Measurements from ENCODE around the gene ZNF423.

The ZNF423 gene

DNA sequence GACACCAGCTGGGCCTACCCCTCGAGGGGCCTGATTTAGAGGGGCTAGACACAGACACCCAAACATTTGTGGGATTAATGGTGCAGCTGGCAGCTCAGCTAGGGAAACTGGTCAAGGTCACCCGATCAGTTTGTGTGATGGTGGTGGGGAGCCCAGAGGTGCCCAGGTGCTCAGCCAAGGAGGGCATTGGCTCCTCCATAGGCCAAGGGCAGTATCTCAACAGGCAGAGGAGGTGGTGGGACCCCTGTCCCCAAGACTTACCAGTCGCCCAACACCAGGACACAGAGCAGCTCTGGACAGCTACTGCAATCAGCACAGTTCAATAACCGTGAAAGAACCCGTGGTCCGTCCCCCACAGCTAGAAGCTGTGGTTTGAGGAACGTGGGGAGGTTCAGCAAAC lies 361.4 kb downstream of the ZNF423 start:
- no peak for DNase-seq (ENCODE audit: low read depth in 2 of 2)

DNA sequence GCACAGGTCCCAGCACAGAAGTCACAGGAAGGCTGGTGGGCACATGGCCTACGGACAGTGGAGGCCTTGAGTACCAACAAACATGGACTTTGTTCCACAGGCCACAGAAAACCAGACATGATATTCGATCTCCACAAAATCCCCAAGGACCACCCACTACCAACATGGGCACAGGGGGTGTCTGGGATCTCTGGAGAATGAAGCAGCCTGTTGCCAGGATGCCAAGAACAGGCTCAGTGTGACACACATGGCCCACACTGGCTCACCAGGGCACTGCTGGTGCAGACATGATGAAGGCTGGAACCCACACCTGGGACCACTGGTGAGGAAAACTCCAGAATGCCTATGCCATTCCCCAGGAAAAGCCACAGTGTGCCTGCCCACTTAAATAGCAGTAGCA lies 362.1 kb downstream of the ZNF423 start:
- no peak for DNase-seq (ENCODE audit: low read depth in 2 of 2)

DNA sequence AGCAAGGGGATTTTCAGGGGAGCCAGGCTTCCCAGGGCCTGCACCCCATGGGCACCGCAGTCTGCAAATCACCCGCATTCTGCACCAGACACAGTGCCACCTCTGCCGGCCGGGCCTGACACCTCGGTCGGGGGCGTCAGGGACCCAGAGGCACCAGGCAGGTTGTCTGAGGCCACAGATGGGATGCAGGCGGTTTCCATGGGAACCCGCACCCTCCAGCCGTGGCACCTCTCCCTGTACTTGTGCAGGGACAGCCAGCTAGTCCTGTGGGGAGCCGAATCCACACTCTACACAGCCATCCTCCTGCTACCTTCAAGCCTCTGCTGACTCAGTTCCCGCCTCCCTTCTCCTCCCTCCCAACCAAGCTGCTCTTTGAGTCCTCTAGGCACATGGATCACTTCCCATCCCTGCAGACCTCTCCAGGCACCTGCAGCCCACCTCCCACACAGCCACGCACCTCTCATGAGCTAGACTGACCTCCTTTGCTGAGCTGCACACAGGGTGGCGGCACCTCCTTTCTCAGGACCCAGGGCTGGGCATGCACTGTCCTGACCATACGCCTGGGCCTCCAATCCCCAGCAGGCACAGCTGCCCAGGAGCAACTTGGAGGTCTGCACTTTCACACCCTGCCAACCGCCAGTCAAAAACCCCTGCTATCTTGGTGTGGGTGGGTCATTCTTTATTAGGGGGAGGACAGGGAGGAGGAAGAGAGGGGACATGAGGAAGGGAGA lies 362.9 kb downstream of the ZNF423 start:
- no peak for DNase-seq (ENCODE audit: low read depth in 2 of 2)

DNA sequence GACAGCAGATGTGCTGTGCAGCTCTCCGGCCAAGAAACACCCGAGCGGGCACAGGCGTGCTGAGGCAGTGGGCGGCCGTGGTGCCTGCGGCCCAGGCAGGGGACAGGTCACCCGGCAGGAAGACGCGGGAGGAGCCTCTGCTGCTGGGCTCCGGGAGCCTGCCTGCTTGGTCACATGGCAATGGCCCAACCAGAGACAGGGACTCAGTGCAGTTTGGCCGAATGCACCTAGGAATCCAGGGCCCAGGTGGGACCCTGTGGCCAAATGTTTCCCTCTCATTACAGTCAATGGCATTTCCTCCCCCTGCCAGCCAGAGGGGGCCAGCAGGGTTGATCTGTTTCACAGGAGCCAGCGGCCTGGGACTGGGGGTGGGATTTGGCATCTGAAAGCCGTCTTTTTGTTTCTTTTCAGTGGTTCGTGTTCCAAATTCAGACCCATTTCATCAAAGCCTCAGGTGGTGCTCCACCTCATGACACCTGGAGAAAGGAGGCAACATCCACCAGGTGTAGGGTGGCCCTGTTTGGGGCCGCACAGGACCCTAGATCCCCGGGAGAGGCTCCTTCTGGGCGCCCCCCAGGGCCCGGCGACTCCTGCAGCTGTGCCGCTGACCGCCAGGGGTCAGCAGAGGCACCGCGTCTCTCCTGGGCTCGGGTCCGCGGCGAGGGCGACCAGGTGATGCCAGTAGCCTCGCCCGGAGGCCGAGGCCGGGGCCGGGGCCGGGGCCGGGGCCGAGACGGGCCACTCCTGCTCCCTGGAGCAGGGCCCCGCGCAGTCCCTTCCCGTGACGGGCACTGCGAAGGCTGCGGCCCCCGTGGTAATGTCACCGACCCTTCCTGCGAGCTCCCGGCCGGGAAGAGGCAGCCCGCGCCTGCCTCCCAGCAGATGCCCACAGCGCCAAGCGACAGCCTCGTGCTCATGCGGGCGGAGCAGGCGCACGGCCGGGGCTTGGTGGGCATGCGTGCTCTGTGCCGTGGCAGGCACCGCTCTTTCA lies 363.8 kb downstream of the ZNF423 start:
- peak; percentile 21 to 28 for DNase-seq (ENCODE audit: low read depth in 2 of 2)

DNA sequence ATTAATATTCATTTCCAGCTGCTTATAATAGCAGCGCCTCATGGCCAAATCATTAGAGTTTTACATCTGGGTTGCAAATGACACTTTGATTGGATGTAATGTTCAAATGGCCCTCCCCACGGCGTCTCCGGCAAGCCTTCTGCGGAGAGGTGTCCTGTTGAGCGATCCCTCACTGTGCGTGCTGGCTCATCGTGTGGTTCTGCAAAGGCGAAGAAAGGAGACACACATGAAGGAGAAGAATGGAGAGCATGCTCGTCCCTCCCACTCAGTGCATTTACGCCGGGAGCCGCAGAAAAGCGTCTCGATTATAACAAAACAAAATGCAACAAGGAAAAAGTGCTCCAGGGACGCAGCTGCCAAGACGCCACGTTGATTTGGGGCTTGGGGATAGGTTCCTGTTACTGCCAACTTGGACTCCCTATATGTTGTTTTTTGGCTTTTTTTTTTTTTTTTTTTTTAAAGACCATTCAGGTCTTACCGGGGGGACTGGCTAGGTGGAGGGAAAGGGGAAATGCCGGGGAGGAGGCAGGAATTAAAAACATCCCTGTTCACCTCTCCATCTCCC lies 364.7 kb downstream of the ZNF423 start:
- no peak for DNase-seq (ENCODE audit: low read depth in 2 of 2)

- DNase-seq (ENCODE audit: low read depth in 2 of 2): no peak
These were observed 365.6 kb downstream of the ZNF423 start for GRCh38 chr16:49490321-49490705.

- no peak for DNase-seq (ENCODE audit: low read depth in 2 of 2)
These were observed 366.1 kb downstream of the ZNF423 start for GRCh38 chr16:49489686-49490320.

GRCh38 chr16:49488740-49489525 lies 367.0 kb downstream of the ZNF423 start:
- DNase-seq (ENCODE audit: low read depth in 2 of 2): no peak

DNA sequence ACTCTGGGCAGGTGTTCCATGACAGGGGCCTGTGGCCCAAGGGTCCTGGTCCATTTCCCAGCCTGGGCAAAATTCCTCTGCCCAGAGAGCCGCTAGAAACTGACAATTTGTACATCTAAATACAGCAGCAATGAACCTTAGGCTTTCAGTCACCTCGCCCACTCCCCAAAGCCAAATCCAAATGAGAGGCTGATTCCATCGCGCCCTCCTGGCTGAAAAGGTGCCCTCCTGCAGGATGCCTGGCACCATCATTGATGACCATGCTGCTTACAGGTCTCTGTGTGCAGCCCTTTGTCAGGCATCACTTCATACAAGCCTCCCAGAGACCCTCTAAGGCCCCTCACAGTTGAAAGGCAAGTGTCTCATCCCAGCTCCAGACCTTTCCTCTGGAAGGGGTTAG lies 367.6 kb downstream of the ZNF423 start:
- DNase-seq (ENCODE audit: low read depth in 2 of 2): no peak

DNA sequence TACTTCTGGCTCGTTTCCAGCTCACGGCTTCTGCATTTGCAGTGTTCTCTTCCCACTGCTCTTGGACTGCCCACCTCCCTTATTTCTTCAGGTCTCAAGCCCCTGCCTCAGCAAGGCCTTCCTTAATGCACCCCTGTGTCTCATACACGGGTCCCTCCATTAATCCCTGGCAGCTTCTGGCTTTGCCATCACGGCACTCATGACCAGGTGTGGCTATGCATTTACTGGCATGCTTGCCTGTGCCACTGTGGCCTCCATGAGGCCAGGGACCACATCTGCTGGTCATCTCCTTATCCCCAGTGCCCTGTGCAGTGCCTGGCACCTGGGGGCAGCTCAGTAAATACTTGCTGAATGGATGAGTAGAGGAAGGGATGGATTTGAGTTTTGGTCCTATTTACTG lies 368.2 kb downstream of the ZNF423 start:
- DNase-seq (ENCODE audit: low read depth in 2 of 2): no peak

DNA sequence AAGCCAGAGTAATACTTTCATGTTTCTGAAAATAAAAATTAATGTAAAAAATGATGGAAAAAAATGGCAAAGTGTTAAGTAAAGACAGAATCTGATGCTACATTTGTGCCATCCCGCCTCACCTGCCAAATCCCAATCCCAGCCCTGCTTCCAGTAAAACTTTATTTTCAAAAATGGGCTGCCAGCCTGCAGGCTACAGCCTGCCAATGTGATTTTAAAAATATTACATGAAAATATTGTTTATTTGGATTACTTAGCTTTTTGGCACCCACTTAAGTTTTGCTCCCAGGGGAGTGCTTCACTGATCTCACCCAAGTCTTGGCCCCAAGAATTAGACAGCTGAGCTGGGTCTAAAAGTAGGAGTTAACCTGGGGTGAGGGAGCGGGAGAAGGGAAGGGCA lies 369.5 kb downstream of the ZNF423 start:
- no peak for DNase-seq (ENCODE audit: low read depth in 2 of 2)

DNA sequence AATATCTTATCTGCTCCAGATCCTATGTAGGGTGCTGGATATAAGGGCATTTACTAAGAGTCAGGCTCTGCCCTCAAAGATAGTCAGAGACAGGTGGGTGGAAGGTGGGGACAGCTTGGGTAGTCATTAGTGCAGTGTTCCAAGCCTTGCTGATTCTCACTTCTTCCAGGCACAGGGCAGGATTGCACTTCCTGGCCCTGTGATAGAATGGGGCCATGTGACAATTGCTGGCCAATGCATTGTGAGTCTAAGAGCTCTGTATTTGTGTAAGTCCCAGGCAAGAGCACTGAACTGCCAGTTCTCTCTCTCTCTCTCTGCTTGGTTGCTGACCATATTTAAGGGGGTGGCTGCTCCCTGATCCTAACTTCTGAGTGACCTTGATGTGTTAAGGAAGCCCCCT lies 370.2 kb downstream of the ZNF423 start:
- DNase-seq (ENCODE audit: low read depth in 2 of 2): no peak

DNA sequence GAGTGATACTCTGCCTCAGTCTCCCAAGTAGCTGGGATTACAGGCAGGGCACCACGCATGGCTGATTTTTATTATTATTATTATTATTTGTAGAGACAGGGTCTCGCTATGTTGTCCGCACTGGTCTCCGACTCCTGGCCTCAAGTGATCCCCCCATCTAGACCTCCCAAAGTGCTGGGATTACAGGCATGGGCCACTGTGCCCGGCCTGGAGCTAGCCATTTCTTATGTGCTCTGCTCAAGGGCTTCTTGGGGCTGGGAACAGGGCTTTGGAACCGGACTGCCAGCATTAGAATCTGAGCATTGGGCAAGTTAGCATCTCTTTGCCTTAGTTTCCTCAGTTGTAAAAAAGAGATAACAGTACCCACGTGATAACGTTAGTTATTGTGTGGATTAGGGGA lies 371.0 kb downstream of the ZNF423 start:
- DNase-seq (ENCODE audit: low read depth in 2 of 2): no peak

DNA sequence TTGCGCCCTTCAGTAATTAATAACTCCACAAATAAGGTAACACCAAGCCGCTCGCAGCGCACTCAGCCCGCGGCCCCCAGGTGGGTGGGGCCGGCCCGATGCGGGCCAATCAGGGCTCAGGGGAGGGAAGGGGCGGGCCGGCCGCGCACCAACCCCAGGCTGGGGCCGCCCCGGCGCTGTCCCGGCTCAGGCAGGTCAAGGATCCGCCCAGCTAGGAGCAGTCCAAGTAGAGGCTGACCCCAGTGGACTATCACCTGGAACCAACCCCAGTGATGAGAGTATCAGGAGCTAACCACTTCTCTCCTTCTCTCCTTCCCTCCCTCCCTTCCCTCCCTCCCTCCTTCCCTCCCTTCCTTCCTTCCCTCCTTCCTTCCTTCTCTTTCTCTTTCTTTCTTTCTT lies 371.5 kb downstream of the ZNF423 start:
- DNase-seq (ENCODE audit: low read depth in 2 of 2): no peak

GRCh38 chr16:49483651-49484450 lies 372.1 kb downstream of the ZNF423 start:
- DNase-seq (ENCODE audit: low read depth in 2 of 2): no peak

- DNase-seq (ENCODE audit: low read depth in 2 of 2): no peak
These were observed 372.7 kb downstream of the ZNF423 start for GRCh38 chr16:49483251-49483650.

GRCh38 chr16:49482690-49483089 lies 373.2 kb downstream of the ZNF423 start:
- DNase-seq (ENCODE audit: low read depth in 2 of 2): no peak

DNA sequence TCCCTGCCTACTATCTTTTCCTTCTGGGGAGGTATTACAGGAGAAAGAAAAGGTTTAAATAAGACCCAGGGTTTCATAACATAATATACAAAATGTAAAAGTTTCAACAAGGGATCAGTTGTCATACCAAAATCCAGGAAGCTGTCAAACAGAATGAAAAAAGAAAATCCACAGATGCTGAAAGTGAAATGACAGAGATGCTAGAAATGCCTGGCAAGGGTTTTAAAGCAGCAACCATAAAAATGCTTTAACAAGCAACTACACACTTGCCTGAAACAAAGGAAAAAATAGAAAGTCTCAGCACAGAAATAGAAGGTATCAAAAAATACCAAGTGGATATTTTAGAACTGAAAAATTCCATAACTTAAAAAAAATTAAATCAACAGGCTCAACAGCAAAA lies 377.3 kb downstream of the ZNF423 start:
- no peak for DNase-seq (ENCODE audit: low read depth in 2 of 2)

DNA sequence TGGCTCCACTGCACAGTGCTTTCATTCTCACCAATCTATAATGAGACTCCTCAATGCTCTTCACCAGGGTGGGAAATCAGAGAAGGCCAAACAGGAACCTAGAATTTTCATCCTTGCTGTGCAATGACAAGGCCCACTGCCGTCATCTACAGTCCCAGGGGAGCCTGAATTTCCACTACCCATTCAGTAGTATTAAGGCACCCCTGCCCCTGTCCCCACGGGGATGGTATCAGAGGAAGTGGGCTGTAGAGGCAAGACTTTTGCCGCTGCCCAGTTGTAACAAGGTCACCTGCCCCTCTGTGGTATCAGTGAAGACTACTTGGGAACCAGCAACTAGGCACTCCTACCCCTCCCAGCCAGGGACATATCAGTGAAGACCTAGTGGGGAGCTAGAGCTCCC lies 377.8 kb downstream of the ZNF423 start:
- DNase-seq (ENCODE audit: low read depth in 2 of 2): no peak

GRCh38 chr16:49477250-49477895 lies 378.5 kb downstream of the ZNF423 start:
- DNase-seq (ENCODE audit: low read depth in 2 of 2): no peak
